Measurements from ENCODE around the gene CAMTA1. TPM values are rescaled to one million over a fixed set of nuclear protein-coding genes. Genes with fewer than 3 reads are reported as not detected.

CAMTA1 gene
- total and polyA plus RNA-seq, 9 of the 15 experiments (the other 6 are each of a cell fraction or from before 2014, with no cell fraction given) = 43.9 to 161 (median 65.9) TPM

DNA sequence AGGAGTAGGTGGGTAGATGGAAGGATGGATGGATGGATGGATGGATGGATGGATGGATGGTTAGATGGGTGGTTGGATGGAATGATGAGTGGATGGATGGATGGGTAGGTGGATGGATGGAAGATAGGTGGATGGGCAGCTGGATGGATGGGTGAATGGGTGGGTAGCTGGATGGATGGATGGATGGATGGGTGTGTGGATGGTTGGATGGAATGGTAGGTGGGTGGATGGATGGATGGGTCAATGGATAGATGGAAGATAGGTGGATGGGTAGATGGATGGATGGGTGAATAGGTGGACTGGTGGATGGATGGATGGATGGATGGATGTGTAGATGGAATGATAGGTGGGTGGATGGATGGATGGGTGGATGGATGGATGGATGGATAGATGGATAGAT is 821.8 kb downstream of the CAMTA1 start:
- H3K27me3 ChIP-seq (ENCODE audit: control insufficient read depth in 2 of 2, insufficient read depth in 2 of 2, low read length in 2 of 2) = no peaks in the 10 kb centered on the region; a peak in 3 of 5 replicates
- H2AFZ ChIP-seq (ENCODE audit: low read depth, low read length) = no peak overlapping the region
- CTCF ChIA-PET (ENCODE audit: low intra/inter-chr PET ratio) = no interaction called here
- POLR2A ChIA-PET = interaction anchor here (0.6 kb wide), 1 partner anchor 13 kb away, joined by 4 read pairs; no protein-coding TSS in a partner anchor
- H3K27ac ChIP-seq (ENCODE audit: extremely low read depth, low read depth, low read length) = no peak overlapping the region
- H3K9me1 ChIP-seq (ENCODE audit: control insufficient read depth, insufficient read depth, low read length) = no peaks in the 10 kb centered on the region
- no peak for FAIRE-seq
- H3K4me3 ChIP-seq = no peak overlapping the region
- no peaks in the 10 kb centered on the region for H3K9me3 ChIP-seq (replicated peaks; ENCODE audit: control insufficient read depth, insufficient read depth, low read depth, low read length)
- H3K4me2 ChIP-seq (ENCODE audit: insufficient read depth, low read length) = no peak overlapping the region
- H3K4me1 ChIP-seq (replicated peaks in 1 of 2; ENCODE audit: control insufficient read depth in 2 of 2, insufficient read depth in 2 of 2, low read length in 2 of 2) = peaks cover 6 to 8% of the 10 kb centered on the region in 2 experiments
- H3K9ac ChIP-seq (ENCODE audit: insufficient read depth in 1 of 2, low read depth in 2 of 2, low read length in 2 of 2) = no peak overlapping the region
- in situ Hi-C loops (cut with MboI) (no loop called here), intact Hi-C loops (cut with micrococcal nuclease) (no loop called here)
- no peak for ATAC-seq
- H3K79me2 ChIP-seq (ENCODE audit: control insufficient read depth, insufficient read depth, low read length) = no peaks in the 10 kb centered on the region
- DNase-seq (ENCODE audit: extremely low read depth in 1 of 4, low spot score in 3 of 4) = no peak
- no peaks in the 10 kb centered on the region for H3K36me3 ChIP-seq (ENCODE audit: control insufficient read depth, insufficient read depth, low read length)
- TF ChIP-seq OTX1 (CRISPR knock-in tag; IDR thresholded peaks at IDR 0.05) (0 out of 2 replicates have a peak, but pooled peaks have one; percentile 31), ESRRA (IDR thresholded peaks at IDR 0.05; ENCODE audit: borderline replicate concordance, low read depth) (no peak), CREBBP (IDR thresholded peaks at IDR 0.05; ENCODE audit: low read depth, low read length) (peak; percentile 8), BRF1 (IDR thresholded peaks at IDR 0.05; ENCODE audit: borderline replicate concordance, extremely low read depth, insufficient read length) (no peak), TSC22D4 (tag; IDR thresholded peaks at IDR 0.05) (peak; percentile 72; the same call in 1 of the 2 replicates)
- TF ChIP-seq, protein P1, sequence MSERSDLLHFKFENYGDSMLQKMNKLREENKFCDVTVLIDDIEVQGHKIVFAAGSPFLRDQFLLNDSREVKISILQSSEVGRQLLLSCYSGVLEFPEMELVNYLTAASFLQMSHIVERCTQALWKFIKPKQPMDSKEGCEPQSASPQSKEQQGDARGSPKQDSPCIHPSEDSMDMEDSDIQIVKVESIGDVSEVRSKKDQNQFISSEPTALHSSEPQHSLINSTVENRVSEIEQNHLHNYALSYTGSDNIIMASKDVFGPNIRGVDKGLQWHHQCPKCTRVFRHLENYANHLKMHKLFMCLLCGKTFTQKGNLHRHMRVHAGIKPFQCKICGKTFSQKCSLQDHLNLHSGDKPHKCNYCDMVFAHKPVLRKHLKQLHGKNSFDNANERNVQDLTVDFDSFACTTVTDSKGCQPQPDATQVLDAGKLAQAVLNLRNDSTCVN (CRISPR knock-in tag; IDR thresholded peaks at IDR 0.05) = peak; percentile 6; the same call in 1 of the 2 replicates
- BruUV-seq (replicated peaks) = no TSS peak
- no peaks in the 10 kb centered on the region for H4K20me1 ChIP-seq (replicated peaks; ENCODE audit: control insufficient read depth, insufficient read depth, low read length)
